Lower lobe of right lung (tissue), 2 donors: ENCODE results near the gene MRPL17. TPM values are rescaled to one million over a fixed set of nuclear protein-coding genes. Genes with fewer than 3 reads are reported as not detected.

Experiments
- ATAC-seq, 2 donors: fragments of 200-7000 bp; cut with Tn5 transposase; one replicate each; pipeline ENCODE4 v1.9.1; 2020 to 2022; ENCODE audit warnings: mild to moderate bottlenecking in 2 of 2, moderate library complexity in 2 of 2
- DNase-seq: peaks from one replicate; pipeline ENCODE4 v3.0.0-alpha.2; 2020
- H3K27ac ChIP-seq: fragments of 200-600 bp; one replicate; pipeline ENCODE4 v1.8.0; 2022
- H3K27me3 ChIP-seq: fragments of 200-600 bp; one replicate; pipeline ENCODE4 v1.8.0; 2022; ENCODE audit warnings: low read depth
- H3K36me3 ChIP-seq: fragments of 200-600 bp; one replicate; pipeline ENCODE4 v1.8.0; 2022; ENCODE audit warnings: mild to moderate bottlenecking
- H3K4me1 ChIP-seq: fragments of 200-600 bp; one replicate; pipeline ENCODE4 v1.8.0; 2022
- H3K4me3 ChIP-seq: fragments of 200-600 bp; one replicate; pipeline ENCODE4 v1.8.0; 2022; ENCODE audit warnings: mild to moderate bottlenecking
- H3K9me3 ChIP-seq: fragments of 200-600 bp; one replicate; pipeline ENCODE4 v1.8.0; 2022
- CTCF ChIP-seq: fragments of 200-600 bp; IDR thresholded peaks from one replicate; pipeline ENCODE4 v1.8.0; 2022; ENCODE audit warnings: antibody characterized with exemption, mild to moderate bottlenecking
- intact Hi-C: fragments of 100-400 bp; cut with DNase I; formaldehyde crosslinking; loops from one replicate; pipeline ENCODE4 v1.11.0; 2022
- total RNA-seq: library from RNA; stranded (reverse); fragmentation: NEBNext Ultra II Directional; extraction: Animal tissue kit (Norgen Biotek cat#: 25700); gene quantifications from one replicate; pipeline ENCODE4 v1.2.1, GENCODE V29; 2021
- donor health status: DM: no; HTN: yes; CAD: no; lungs with severe emphysema.

MRPL17 gene
- total RNA-seq, 1 donor from 2014 or later: 34.2 TPM

DNA sequence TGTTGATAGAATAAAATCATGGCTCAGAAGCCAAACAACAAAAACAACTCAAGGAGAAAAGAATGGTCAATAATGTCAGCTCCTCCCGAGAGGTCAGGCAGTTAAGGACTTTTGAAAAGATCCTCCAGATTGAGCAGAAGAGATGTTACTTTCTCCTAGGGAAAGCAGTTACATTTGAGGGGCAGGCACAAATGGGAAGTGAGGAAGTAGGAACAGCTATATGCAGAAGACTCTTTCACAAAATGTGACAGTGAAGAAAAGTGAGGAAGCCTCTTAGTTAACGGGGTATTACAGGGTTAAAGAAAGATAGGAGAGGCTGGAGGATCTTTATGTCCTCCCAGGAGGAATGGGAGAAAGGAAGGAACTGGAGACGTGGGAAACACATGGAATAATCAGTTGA, 31.0 kb downstream of the MRPL17 start:
- no peaks in the 10 kb centered on the region for H3K36me3 ChIP-seq
- ATAC-seq: no peak
- H3K4me1 ChIP-seq: peaks cover 30% of the 10 kb centered on the region
- DNase-seq: no peak
- TF ChIP-seq CTCF: no peak
- no peak overlapping the region for H3K27ac ChIP-seq
- no peak overlapping the region for H3K4me3 ChIP-seq
- intact Hi-C loops: no loop called here
- H3K9me3 ChIP-seq: no peaks in the 10 kb centered on the region
- no peaks in the 10 kb centered on the region for H3K27me3 ChIP-seq

DNA sequence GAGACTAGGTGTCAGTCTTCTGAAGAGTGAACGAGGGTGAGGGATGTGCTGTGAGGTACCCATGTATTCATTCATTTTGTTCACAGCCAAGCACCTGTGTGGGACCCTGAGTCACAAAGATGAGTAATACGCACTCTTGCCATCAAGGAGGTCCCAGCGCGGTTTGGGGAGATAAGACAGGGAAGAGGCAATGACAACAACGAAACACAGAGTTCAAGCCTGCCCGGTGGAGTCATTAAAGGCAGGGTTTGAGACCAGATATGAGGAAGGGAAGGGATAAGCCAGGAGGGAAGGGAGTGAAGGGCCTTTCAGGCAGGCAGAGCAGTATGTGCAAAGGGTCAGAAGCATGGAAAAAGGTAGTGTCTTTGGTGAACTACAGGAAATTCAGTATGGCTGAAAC, 32.2 kb downstream of the MRPL17 start:
- DNase-seq (no peak), ATAC-seq (no peak)
- Histone ChIP-seq H3K27ac (no peak overlapping the region), H3K36me3 (no peaks in the 10 kb centered on the region), H3K9me3 (no peaks in the 10 kb centered on the region), H3K4me3 (no peak overlapping the region), H3K4me1 (peaks cover 42% of the 10 kb centered on the region), H3K27me3 (no peaks in the 10 kb centered on the region)
- TF ChIP-seq CTCF: no peak
- intact Hi-C loops: no loop called here

DNA sequence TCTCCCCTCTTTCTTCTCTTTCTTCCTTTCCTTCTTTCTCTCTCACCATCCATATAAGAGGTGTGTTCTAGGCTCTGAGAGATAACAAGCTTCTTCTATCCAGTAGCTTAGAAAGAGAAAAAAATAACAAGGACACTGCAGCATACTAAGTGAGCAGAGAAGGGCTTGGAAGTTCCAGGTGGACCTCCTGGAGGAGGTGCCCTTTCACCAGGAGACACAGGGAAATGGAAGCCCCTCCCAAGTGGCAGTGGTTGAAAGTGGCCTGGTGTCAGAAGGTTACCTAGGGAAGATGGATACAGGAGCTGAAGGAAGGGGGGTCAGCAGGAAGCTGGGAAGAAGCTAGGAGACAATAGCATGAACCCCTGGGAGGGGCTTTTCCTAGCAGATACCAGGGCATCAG, 33.0 kb downstream of the MRPL17 start:
- TF ChIP-seq CTCF: no peak
- no peak overlapping the region for H3K4me3 ChIP-seq
- H3K4me1 ChIP-seq: peaks cover 46% of the 10 kb centered on the region
- intact Hi-C loops: no loop called here
- H3K9me3 ChIP-seq: no peaks in the 10 kb centered on the region
- H3K36me3 ChIP-seq: no peaks in the 10 kb centered on the region
- H3K27ac ChIP-seq: no peak overlapping the region
- no peak for DNase-seq
- H3K27me3 ChIP-seq: no peaks in the 10 kb centered on the region
- ATAC-seq: no peak

GRCh38 chr11:6648501-6648900, 34.6 kb downstream of the MRPL17 start:
- Histone ChIP-seq H3K4me3 (no peak overlapping the region), H3K36me3 (no peaks in the 10 kb centered on the region), H3K9me3 (no peaks in the 10 kb centered on the region), H3K4me1 (peaks cover 40% of the 10 kb centered on the region), H3K27me3 (no peaks in the 10 kb centered on the region), H3K27ac (no peak overlapping the region)
- ATAC-seq: no peak
- DNase-seq: no peak
- intact Hi-C loops: no loop called here
- TF ChIP-seq CTCF: no peak

DNA sequence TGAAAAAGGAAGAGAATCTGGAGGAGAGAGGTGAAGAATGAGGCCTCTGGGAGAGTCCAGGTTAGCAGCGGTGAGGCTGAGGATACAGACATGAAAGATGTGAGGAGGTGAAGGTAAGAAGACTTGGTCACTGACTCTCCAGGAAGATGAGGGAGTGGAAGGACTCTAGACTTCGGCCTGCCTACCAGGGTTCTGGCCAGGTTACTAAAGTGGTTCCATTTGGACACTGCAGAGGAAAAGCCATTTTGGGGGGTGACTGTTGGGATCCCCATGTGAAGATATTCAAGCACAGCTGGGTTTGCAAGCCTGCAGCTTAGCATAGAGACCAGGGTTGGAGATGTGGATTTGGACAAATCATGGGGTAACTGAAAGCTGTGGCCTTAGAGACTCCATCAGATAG, 35.3 kb downstream of the MRPL17 start:
- intact Hi-C loops: no loop called here
- Histone ChIP-seq H3K27ac (peak overlapping the region; percentile 73), H3K4me3 (no peak overlapping the region), H3K27me3 (no peaks in the 10 kb centered on the region), H3K4me1 (peaks cover 40% of the 10 kb centered on the region), H3K36me3 (no peaks in the 10 kb centered on the region), H3K9me3 (no peaks in the 10 kb centered on the region)
- TF ChIP-seq CTCF: no peak
- ATAC-seq: no peak
- no peak for DNase-seq
